HG02642 (cell line): Measurements from ENCODE around the gene ZNF565.
A peak's percentile ranks its signal among the peaks of the same experiment; 100 is the strongest.
"Not testable (repeated sequence)": the region's sequence is repeated elsewhere in the genome, so short reads cannot be mapped to it uniquely, and the experiment has no call there.

Experiments
- ATAC-seq: cut with Tn5 transposase; IDR thresholded peaks from one replicate; pipeline ENCODE4 v1.9.1; 2021; ENCODE audit warnings: mild to moderate bottlenecking; ENCODE audit not compliant: unreplicated experiment, poor library complexity

ZNF565 gene

GRCh38 chr19:36152352-36153091, 61.9 kb downstream of the ZNF565 start, which contains the start of gene COX7A1:
TSS of gene COX7A1 (minus strand) at chr19:36152447. CDS start at chr19:36152407, 40 bp downstream.
- no peak for ATAC-seq

GRCh38 chr19:36152019-36152351, 62.5 kb downstream of the ZNF565 start:
- no peak for ATAC-seq

- no peak for ATAC-seq
Measured at GRCh38 chr19:36151144-36152018, 63.1 kb downstream of the ZNF565 start.

- no peak for ATAC-seq
Measured at GRCh38 chr19:36150586-36150985, 63.9 kb downstream of the ZNF565 start.

GRCh38 chr19:36149673-36150406, 64.6 kb downstream of the ZNF565 start:
- no peak for ATAC-seq

- no peak for ATAC-seq
Measured at GRCh38 chr19:36144624-36145023, 69.8 kb downstream of the ZNF565 start.

GRCh38 chr19:36142496-36142895, 72.0 kb downstream of the ZNF565 start:
- no peak for ATAC-seq

GRCh38 chr19:36142046-36142445, 72.4 kb downstream of the ZNF565 start:
- ATAC-seq: no peak

- peak; percentile 53 for ATAC-seq
Measured at GRCh38 chr19:36141039-36141927, 73.2 kb downstream of the ZNF565 start.

- peak; percentile 8 for ATAC-seq
Measured at GRCh38 chr19:36140304-36141038, 74.0 kb downstream of the ZNF565 start.

GRCh38 chr19:36139473-36140303, 74.8 kb downstream of the ZNF565 start, which contains the start of gene CAPNS1:
TSS of gene CAPNS1 (plus strand) at chr19:36140066. CDS start at chr19:36141012, 946 bp downstream.
- peak; percentile 86 for ATAC-seq

- ATAC-seq: no peak
Measured at GRCh38 chr19:36139120-36139472, 75.4 kb downstream of the ZNF565 start.

GRCh38 chr19:36136964-36137686, 77.3 kb downstream of the ZNF565 start:
- no peak for ATAC-seq

- ATAC-seq: not testable (repeated sequence)
Measured at GRCh38 chr19:36134867-36135266, 79.6 kb downstream of the ZNF565 start.
